Calu3 (cell line): ENCODE measurements around the gene BRSK1. TPM values are rescaled to one million over a fixed set of nuclear protein-coding genes. Genes with fewer than 3 reads are reported as not detected.

Experiments
- BruUV-seq: library from RNA; stranded (reverse); fragments of 400-500 nt; replicated peaks from 2 replicates; lab custom pipeline; 2021; lab: Mats Ljungman, UMichigan
- CTCF ChIA-PET: fragments of 300-600 bp; sonication (Branson Sonifier 250); formaldehyde crosslinking; loops from one replicate; lab custom pipeline; 2022; ENCODE audit warnings: antibody characterized with exemption; lab: Charles Lee
- DNase-seq: peaks from one replicate; pipeline ENCODE4 v3.0.0; 2022
- H3K27ac Mint-ChIP-seq: one replicate; pipeline ENCODE4 v1.8.0; 2022; ENCODE audit warnings: mixed read lengths; ENCODE audit not compliant: unreplicated experiment
- H3K27me3 Mint-ChIP-seq: one replicate; pipeline ENCODE4 v1.8.0; 2022; ENCODE audit warnings: mixed read lengths; ENCODE audit not compliant: unreplicated experiment
- H3K36me3 Mint-ChIP-seq: one replicate; pipeline ENCODE4 v1.8.0; 2022; ENCODE audit warnings: mild to moderate bottlenecking, moderate library complexity, mixed read lengths; ENCODE audit not compliant: insufficient read depth, unreplicated experiment
- H3K4me1 Mint-ChIP-seq: one replicate; pipeline ENCODE4 v1.8.0; 2022; ENCODE audit warnings: mild to moderate bottlenecking, low read depth, mixed read lengths; ENCODE audit not compliant: unreplicated experiment
- H3K4me3 Mint-ChIP-seq: one replicate; pipeline ENCODE4 v1.8.0; 2022; ENCODE audit warnings: mild to moderate bottlenecking, low read depth, moderate library complexity, mixed read lengths; ENCODE audit not compliant: unreplicated experiment
- H3K9me3 Mint-ChIP-seq: one replicate; pipeline ENCODE4 v1.8.0; 2022; ENCODE audit warnings: low read depth, mixed read lengths; ENCODE audit not compliant: unreplicated experiment
- intact Hi-C: fragments of 100-400 bp; cut with micrococcal nuclease; formaldehyde crosslinking; loops from one replicate; pipeline ENCODE4 v1.10.0; 2022; ENCODE audit not compliant: unreplicated experiment
- total RNA-seq: library from RNA; stranded (reverse); gene quantifications from 2 replicates; pipeline ENCODE4 v1.2.3, GENCODE V29; 2022
- TF ChIP-seq, protein P1 (sequence below): fragments of 200-600 bp; IDR thresholded peaks from one replicate; pipeline ENCODE4 v1.8.0; 2022; ENCODE audit warnings: antibody characterized with exemption; ENCODE audit not compliant: unreplicated experiment

The BRSK1 gene
- total RNA-seq, 1 experiment from 2014 or later = 3.8 TPM

DNA sequence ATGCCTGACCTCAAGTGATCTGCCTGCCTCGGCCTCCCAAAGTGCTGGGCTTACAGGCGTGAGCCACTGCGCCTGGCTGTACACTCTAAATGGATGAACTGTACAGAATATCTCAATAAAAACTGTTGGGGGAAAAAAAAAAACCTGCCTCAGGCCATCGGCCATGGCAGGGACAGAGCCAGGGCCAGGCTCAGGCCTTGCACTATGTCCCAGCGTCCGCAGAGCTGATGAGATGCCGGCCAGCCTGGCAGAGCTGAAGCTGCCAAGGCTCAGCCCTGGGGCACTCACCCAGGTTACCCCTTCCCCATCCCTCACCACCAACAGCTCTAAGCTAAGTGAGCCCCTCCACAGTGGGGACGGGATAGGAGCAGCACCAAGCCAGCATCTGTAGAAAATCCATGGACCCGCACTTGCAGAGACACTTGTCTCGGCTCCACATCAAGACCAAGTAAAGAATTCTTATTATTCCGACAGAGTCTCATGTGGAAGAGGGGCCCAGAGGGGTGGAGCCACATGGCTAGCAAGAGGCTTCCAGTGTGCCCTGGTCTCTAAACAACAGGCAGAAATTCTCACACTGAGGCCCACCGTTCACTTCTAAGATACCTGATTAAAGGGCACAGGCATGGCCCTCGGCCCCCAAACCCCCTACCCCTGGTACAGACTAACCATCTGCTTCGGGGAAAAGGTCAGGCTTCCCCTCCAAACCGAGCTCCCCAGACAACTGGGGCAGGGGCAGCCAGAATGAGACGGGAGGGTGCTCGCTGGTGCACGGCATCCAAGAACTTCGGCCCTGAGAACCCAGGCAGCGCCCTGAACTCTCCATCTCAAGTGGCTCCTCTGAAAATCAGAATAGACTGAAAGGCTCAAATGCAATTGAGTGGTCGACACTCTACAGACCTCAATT, 30.8 kb upstream of the BRSK1 start:
- no peak for DNase-seq
- no peaks in the 10 kb centered on the region for H3K27me3 Mint-ChIP-seq
- no peak overlapping the region for H3K4me3 Mint-ChIP-seq
- no peaks in the 10 kb centered on the region for H3K9me3 Mint-ChIP-seq
- CTCF ChIA-PET = interaction anchor here (0.6 kb wide), 1 partner anchor 86 kb away, joined by 3 read pairs; no protein-coding TSS in a partner anchor
- H3K4me1 Mint-ChIP-seq = peaks cover 63% of the 10 kb centered on the region
- H3K27ac Mint-ChIP-seq = no peak overlapping the region
- intact Hi-C loops = loop anchor here (10.0 kb wide), 1 partner anchor 78 kb away; no protein-coding TSS in a partner anchor
- TF ChIP-seq, protein P1, sequence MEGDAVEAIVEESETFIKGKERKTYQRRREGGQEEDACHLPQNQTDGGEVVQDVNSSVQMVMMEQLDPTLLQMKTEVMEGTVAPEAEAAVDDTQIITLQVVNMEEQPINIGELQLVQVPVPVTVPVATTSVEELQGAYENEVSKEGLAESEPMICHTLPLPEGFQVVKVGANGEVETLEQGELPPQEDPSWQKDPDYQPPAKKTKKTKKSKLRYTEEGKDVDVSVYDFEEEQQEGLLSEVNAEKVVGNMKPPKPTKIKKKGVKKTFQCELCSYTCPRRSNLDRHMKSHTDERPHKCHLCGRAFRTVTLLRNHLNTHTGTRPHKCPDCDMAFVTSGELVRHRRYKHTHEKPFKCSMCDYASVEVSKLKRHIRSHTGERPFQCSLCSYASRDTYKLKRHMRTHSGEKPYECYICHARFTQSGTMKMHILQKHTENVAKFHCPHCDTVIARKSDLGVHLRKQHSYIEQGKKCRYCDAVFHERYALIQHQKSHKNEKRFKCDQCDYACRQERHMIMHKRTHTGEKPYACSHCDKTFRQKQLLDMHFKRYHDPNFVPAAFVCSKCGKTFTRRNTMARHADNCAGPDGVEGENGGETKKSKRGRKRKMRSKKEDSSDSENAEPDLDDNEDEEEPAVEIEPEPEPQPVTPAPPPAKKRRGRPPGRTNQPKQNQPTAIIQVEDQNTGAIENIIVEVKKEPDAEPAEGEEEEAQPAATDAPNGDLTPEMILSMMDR = no peak
- H3K36me3 Mint-ChIP-seq = peaks cover 38% of the 10 kb centered on the region
- no TSS peak for BruUV-seq

DNA sequence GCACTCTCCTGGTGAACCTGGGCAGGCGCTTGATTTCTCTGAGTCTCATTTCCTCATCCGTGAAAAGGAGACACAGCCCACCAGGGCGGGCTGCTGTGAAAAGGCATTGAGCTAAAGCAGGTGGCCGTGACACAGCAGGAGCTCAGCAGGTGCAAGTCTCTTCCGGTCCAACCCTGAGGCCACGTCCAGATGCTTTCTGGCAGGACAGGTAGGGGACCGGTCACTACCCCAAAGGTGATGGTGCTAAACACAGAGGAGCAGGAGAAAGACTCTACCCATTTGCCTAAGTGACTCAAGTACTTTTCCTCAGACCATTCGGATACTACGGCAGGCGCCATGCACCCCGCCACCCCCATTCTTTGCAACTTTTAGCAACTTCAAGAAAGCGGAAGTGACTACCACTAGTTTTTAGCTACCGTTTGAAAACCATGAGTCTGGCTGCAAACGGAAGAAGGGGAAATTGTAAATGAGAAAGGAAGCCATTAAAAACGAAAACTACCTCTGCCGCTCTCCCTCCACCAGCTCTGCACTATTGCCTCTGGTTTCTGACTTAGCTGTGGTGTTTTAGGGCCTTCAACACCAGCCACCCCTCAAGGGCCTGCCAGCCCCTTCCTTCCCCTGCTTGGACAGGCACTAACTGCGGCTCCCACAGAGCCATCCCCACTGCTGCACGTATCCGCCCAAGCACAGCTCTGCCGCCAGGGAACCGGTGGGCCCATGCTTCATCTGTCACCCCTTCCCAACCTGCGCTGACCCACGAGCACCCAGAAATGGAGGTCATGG, 29.8 kb upstream of the BRSK1 start:
- Mint-ChIP-seq H3K36me3 (peaks cover 39% of the 10 kb centered on the region), H3K27me3 (no peaks in the 10 kb centered on the region), H3K4me3 (no peak overlapping the region), H3K27ac (no peak overlapping the region), H3K4me1 (peaks cover 53% of the 10 kb centered on the region), H3K9me3 (no peaks in the 10 kb centered on the region)
- TF ChIP-seq, protein P1 = no peak
- intact Hi-C loops = loop anchor here (10.0 kb wide), 1 partner anchor 79 kb away; no protein-coding TSS in a partner anchor
- CTCF ChIA-PET = interaction anchor here (0.6 kb wide), 1 partner anchor 162 kb away, joined by 6 read pairs; no protein-coding TSS in a partner anchor
- DNase-seq = no peak
- no TSS peak for BruUV-seq

DNA sequence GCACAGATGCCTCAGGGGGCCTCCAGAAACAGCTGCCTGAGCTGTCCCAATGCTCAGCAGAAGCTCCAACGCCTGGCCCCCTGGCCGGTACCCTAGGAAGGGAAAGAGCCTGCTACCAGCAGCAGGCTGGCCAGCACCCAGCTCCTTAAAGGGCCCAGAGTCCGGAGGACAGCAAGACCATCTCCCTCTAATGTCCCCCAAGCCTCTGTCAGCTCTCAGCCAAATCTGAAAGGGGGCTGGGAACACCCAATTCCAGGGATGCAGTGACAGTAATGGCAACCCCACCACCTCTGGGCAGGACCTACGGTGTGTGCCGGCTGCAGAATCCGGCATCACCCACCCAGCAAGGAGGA, 29.2 kb upstream of the BRSK1 start:
- Mint-ChIP-seq H3K36me3 (peaks cover 43% of the 10 kb centered on the region), H3K27ac (no peak overlapping the region), H3K4me1 (peaks cover 51% of the 10 kb centered on the region), H3K9me3 (no peaks in the 10 kb centered on the region), H3K27me3 (no peaks in the 10 kb centered on the region), H3K4me3 (no peak overlapping the region)
- TF ChIP-seq, protein P1 = no peak
- no peak for DNase-seq
- intact Hi-C loops = loop anchor here (10.0 kb wide), 1 partner anchor 80 kb away; no protein-coding TSS in a partner anchor
- CTCF ChIA-PET = interaction anchor here (0.6 kb wide), 1 partner anchor 162 kb away, joined by 6 read pairs; no protein-coding TSS in a partner anchor
- no TSS peak for BruUV-seq
